Right lobe of liver (tissue), 6 donors: Measurements from ENCODE around the gene ADGRE1. TPM values are rescaled to one million over a fixed set of nuclear protein-coding genes. Genes with fewer than 3 reads are reported as not detected.

ENCODE experiments used
- ATAC-seq, 4 donors: fragments of 200-7000 bp; cut with Tn5 transposase; one replicate each; pipeline ENCODE4 v1.9.1; 2020; ENCODE audit warnings: mild to moderate bottlenecking in 4 of 4, moderate library complexity in 4 of 4
- DNase-seq, 3 donors: peaks; one replicate each; pipeline ENCODE4 v3.0.0-alpha.2; 2020
- H3K27ac ChIP-seq, 3 donors: fragments of 200-600 bp; one replicate each; pipeline ENCODE4 v1.8.0; 2022
- H3K27me3 ChIP-seq, 2 donors: fragments of 200-600 bp; one replicate each; pipeline ENCODE4 v1.8.0; 2022
- H3K36me3 ChIP-seq, 4 donors: fragments of 200-600 bp; sonication (generic) in 1 of 4; one replicate each; pipeline versions ENCODE4 v1.5.1 to v1.8.0; 2017 to 2022; ENCODE audit warnings: control low read depth in 1 of 4
- H3K4me1 ChIP-seq, 4 donors: fragments of 200-600 bp; sonication (generic) in 1 of 4; one replicate each; pipeline versions ENCODE4 v1.5.1 to v1.8.0; 2017 to 2022; ENCODE audit warnings: control low read depth in 1 of 4
- H3K4me3 ChIP-seq, 3 donors: fragments of 200-600 bp; one replicate each; pipeline ENCODE4 v1.8.0; 2022
- H3K9me3 ChIP-seq, 4 donors: fragments of 200-600 bp; sonication (generic) in 1 of 4; one replicate each; pipeline versions ENCODE4 v1.5.1 to v1.8.0; 2017 to 2022; ENCODE audit warnings: control low read depth in 1 of 4
- CTCF ChIP-seq, 4 donors: fragments of 200-600 bp in 3 of 4; fragments of 450-650 bp in 1 of 4; IDR thresholded peaks; one replicate each; pipeline versions ENCODE4 v1.5.1 to v1.8.0; 2016 to 2022; ENCODE audit warnings: antibody characterized with exemption in 4 of 4, mild to moderate bottlenecking in 2 of 4
- POLR2A ChIP-seq: fragments of 450-650 bp; IDR thresholded peaks from one replicate; pipeline ENCODE4 v1.6.1; 2017; ENCODE audit warnings: antibody characterized with exemption, mild to moderate bottlenecking
- WGBS: methylation state at CpG from one replicate; pipeline ENCODE4 v1.1.6; 2018; ENCODE audit warnings: low coverage, low lambda C conversion rate; ENCODE audit not compliant: insufficient coverage; ENCODE audit errors: missing lambda C conversion rate; 5-methylcytosine and 5-hydroxymethylcytosine counted together
- intact Hi-C, 2 donors: fragments of 100-400 bp; cut with DNase I; formaldehyde crosslinking; loops; one replicate each; pipeline versions ENCODE4 v1.11.2 to v1.14.1; 2022
- total RNA-seq, 6 experiments: library from RNA; depleted of rRNA in 2 of 6; stranded (reverse); fragments of >200 nt in 2 of 6; fragmentation: NEBNext Ultra II Directional in 3 of 6; extraction: Animal tissue kit (Norgen Biotek cat#: 25700) in 3 of 6; gene quantifications; one replicate each; pipeline versions ENCODE4 v1.1.0 to v1.2.4, GENCODE V29; 2016 to 2023
- donor health status: DM: no; HTN: yes; CAD: no.
- donor health status: DM: no; HTN: no; CAD: no.
- donor health status: DM: no; HTN: no; CAD: no.
- donor health status: DM: no; HTN: yes; CAD: no.
- donor health status: DM: no; HTN: yes; CAD: no.

Gene ADGRE1
- total RNA-seq, 6 experiments from 2014 or later: 0.18 to 3.3 (median 0.75) TPM

- H3K9me3 ChIP-seq: no peaks in the 10 kb centered on the region
- no peak overlapping the region for H3K27ac ChIP-seq
- H3K4me1 ChIP-seq: no peaks in the 10 kb centered on the region
- no peaks in the 10 kb centered on the region for H3K36me3 ChIP-seq
- DNase-seq (no peak), ATAC-seq (no peak)
- intact Hi-C loops: no loop called here
- H3K4me3 ChIP-seq: no peak overlapping the region
- TF ChIP-seq POLR2A (no peak), CTCF (IDR thresholded peaks at IDR 0.05) (no peak)
- 28% methylated on average over 3 of the region's 3 CpGs for WGBS
- H3K27me3 ChIP-seq: no peaks in the 10 kb centered on the region
These were observed 47.7 kb downstream of the ADGRE1 start for GRCh38 chr19:6935069-6935468.

- TF ChIP-seq POLR2A (no peak), CTCF (IDR thresholded peaks at IDR 0.05) (no peak)
- Histone ChIP-seq H3K27ac (no peak overlapping the region), H3K4me3 (no peak overlapping the region), H3K9me3 (no peaks in the 10 kb centered on the region), H3K4me1 (no peaks in the 10 kb centered on the region), H3K36me3 (no peaks in the 10 kb centered on the region), H3K27me3 (no peaks in the 10 kb centered on the region)
- ATAC-seq (no peak), DNase-seq (no peak)
- intact Hi-C loops: no loop called here
- 28% methylated on average over 5 of the region's 5 CpGs for WGBS
These were observed 48.2 kb downstream of the ADGRE1 start for GRCh38 chr19:6935618-6936017.

GRCh38 chr19:6945733-6946132 is 58.4 kb downstream of the ADGRE1 start:
- no peak for ATAC-seq
- no peak overlapping the region for H3K27ac ChIP-seq
- H3K4me1 ChIP-seq: no peaks in the 10 kb centered on the region
- no peaks in the 10 kb centered on the region for H3K27me3 ChIP-seq
- no peak for DNase-seq
- TF ChIP-seq CTCF (IDR thresholded peaks at IDR 0.05) (no peak), POLR2A (no peak)
- WGBS: 24% methylated on average over 3 of the region's 3 CpGs
- no peaks in the 10 kb centered on the region for H3K9me3 ChIP-seq
- intact Hi-C loops: no loop called here
- H3K4me3 ChIP-seq: no peak overlapping the region
- H3K36me3 ChIP-seq: no peaks in the 10 kb centered on the region

- no peak for DNase-seq
- Histone ChIP-seq H3K27me3 (no peaks in the 10 kb centered on the region), H3K9me3 (no peaks in the 10 kb centered on the region), H3K27ac (no peak overlapping the region), H3K36me3 (no peaks in the 10 kb centered on the region), H3K4me1 (no peaks in the 10 kb centered on the region), H3K4me3 (no peak overlapping the region)
- WGBS: 28% methylated on average over 5 of the region's 5 CpGs
- intact Hi-C loops: no loop called here
- peak in 1 of 4 donors; percentile 44 for ATAC-seq
- TF ChIP-seq CTCF (IDR thresholded peaks at IDR 0.05) (no peak), POLR2A (no peak)
These were observed 60.4 kb downstream of the ADGRE1 start for GRCh38 chr19:6947745-6948144.

GRCh38 chr19:6948884-6949283 is 61.5 kb downstream of the ADGRE1 start:
- Histone ChIP-seq H3K9me3 (no peaks in the 10 kb centered on the region), H3K4me1 (no peaks in the 10 kb centered on the region), H3K27me3 (no peaks in the 10 kb centered on the region), H3K27ac (no peak overlapping the region), H3K4me3 (no peak overlapping the region), H3K36me3 (no peaks in the 10 kb centered on the region)
- WGBS: 54% methylated on average over 2 of the region's 2 CpGs
- no peak for DNase-seq
- ATAC-seq: no peak
- intact Hi-C loops: no loop called here
- no peak for TF ChIP-seq POLR2A
- TF ChIP-seq CTCF (IDR thresholded peaks at IDR 0.05): no peak
